Cardiac muscle cell (in vitro differentiated cells and primary cell): ENCODE measurements around the gene TMEM150C. TPM values are rescaled to one million over a fixed set of nuclear protein-coding genes. Genes with fewer than 3 reads are reported as not detected.

Experiments
- DNase-seq, 2 donors: peaks; one replicate each; pipeline versions ENCODE4 v3.0.0 to v3.0.0-alpha.2; 2010 to 2017; ENCODE audit warnings: low read depth in 1 of 2, low spot score in 1 of 2
- H3K27ac ChIP-seq: fragments of 200-600 bp; sonication (generic); 2 replicates; pipeline ENCODE4 v1.5.1; 2016
- H3K27me3 ChIP-seq: fragments of 200-600 bp; sonication (generic); 2 replicates; pipeline ENCODE4 v1.6.0; 2016; ENCODE audit warnings: control low read depth
- H3K36me3 ChIP-seq: fragments of 200-600 bp; sonication (generic); 2 replicates; pipeline ENCODE4 v1.5.1; 2016; ENCODE audit warnings: control low read depth
- H3K4me1 ChIP-seq: fragments of 200-600 bp; sonication (generic); 2 replicates; pipeline ENCODE4 v1.8.1; 2017; ENCODE audit warnings: low read depth, mild to moderate bottlenecking, mixed run types
- H3K4me3 ChIP-seq: fragments of 200-600 bp; sonication (generic); 2 replicates; pipeline ENCODE4 v1.5.1; 2016; ENCODE audit warnings: mild to moderate bottlenecking
- H3K9me3 ChIP-seq: fragments of 200-600 bp; sonication (generic); 2 replicates; pipeline ENCODE4 v1.5.1; 2017; ENCODE audit warnings: low read depth, mild to moderate bottlenecking, control low read depth
- polyA plus RNA-seq: library from polyadenylated mRNA; unstranded; fragments of >200 nt; fragmentation: Nextera tagmentation; extraction: Ambion mirVana; gene quantifications from 2 replicates; pipeline ENCODE4 v1.2.1, GENCODE V29; 2016
- total RNA-seq: library from RNA; depleted of rRNA; stranded (reverse); fragments of >200 nt; gene quantifications from 2 replicates; pipeline ENCODE4 v1.2.3, GENCODE V29; 2016
- TF ChIP-seq, protein P1 (sequence below): IDR thresholded peaks from 2 replicates; pipeline ENCODE4 v1.5.1; 2012; ENCODE audit warnings: low read depth, mild to moderate bottlenecking, low read length

TMEM150C gene
- total and polyA plus RNA-seq, 2 experiments from 2014 or later = 5.1 to 5.3 TPM

DNA sequence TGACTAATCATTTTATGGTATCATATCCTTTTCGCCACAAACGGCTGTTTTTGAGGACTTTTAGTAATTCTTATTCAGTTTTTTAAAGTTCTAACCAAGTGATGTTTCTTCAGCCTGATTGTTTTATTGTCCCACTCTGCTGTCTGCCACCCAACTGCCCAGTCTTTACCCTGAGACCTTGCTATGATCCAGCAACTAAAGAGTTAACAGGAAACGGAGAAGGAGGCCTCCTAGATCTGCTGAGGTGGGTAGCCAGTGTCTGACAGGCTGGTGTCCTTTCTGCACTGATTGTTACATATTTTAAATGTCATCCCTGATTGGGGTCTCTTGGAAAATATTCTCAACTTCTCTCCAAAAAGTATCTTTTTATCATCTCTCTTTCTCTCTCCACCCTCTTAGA lies 7.9 kb upstream of the TMEM150C start:
- Histone ChIP-seq H3K36me3 (no peaks in the 10 kb centered on the region), H3K4me1 (no peaks in the 10 kb centered on the region), H3K27ac (no peak overlapping the region), H3K27me3 (no peaks in the 10 kb centered on the region), H3K4me3 (no peak overlapping the region), H3K9me3 (no peaks in the 10 kb centered on the region)
- TF ChIP-seq, protein P1, sequence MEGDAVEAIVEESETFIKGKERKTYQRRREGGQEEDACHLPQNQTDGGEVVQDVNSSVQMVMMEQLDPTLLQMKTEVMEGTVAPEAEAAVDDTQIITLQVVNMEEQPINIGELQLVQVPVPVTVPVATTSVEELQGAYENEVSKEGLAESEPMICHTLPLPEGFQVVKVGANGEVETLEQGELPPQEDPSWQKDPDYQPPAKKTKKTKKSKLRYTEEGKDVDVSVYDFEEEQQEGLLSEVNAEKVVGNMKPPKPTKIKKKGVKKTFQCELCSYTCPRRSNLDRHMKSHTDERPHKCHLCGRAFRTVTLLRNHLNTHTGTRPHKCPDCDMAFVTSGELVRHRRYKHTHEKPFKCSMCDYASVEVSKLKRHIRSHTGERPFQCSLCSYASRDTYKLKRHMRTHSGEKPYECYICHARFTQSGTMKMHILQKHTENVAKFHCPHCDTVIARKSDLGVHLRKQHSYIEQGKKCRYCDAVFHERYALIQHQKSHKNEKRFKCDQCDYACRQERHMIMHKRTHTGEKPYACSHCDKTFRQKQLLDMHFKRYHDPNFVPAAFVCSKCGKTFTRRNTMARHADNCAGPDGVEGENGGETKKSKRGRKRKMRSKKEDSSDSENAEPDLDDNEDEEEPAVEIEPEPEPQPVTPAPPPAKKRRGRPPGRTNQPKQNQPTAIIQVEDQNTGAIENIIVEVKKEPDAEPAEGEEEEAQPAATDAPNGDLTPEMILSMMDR = no peak
- DNase-seq = no peak

DNA sequence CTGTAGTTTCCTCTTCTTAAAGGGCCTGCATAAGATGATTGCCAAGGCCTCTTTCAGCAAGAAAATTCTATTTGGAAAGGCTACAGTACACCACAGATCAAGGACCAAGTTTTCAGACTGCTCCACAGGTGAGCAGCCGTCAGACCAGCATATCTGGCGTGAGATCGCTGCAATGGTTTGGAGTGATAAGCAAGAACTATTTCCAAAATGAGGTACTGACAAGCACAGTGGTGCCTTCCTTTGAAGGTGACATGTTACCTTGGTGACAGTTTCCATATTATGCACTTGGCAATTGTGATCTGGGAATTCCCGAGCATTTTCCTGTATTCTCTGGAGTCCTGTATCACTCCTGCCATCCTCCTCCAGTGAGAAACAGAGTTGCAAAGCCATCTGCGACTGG lies 7.3 kb upstream of the TMEM150C start:
- DNase-seq = no peak
- H3K27me3 ChIP-seq = no peaks in the 10 kb centered on the region
- H3K27ac ChIP-seq = no peak overlapping the region
- H3K36me3 ChIP-seq = no peaks in the 10 kb centered on the region
- no peaks in the 10 kb centered on the region for H3K4me1 ChIP-seq
- TF ChIP-seq, protein P1 = no peak
- no peak overlapping the region for H3K4me3 ChIP-seq
- no peaks in the 10 kb centered on the region for H3K9me3 ChIP-seq

DNA sequence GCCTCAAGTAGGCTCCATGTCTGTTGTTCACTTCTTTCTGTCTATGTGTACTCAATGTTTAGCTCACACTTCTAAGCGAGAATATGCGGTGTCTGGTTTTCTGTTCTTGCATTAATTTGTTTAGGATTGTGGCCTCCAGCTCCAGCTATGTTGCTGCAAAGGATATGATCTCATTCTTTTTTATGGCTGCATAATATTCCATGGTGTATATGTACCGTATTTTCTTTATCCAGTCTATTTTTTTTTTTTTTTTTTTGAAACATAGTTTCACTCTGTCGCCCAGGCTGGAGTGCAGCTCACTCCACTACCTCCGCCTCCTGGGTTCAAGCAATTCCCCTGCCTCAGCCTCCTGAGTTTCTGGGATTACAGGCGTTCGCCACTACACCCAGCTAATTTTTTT lies 5.7 kb upstream of the TMEM150C start:
- TF ChIP-seq, protein P1 = no peak
- Histone ChIP-seq H3K36me3 (no peaks in the 10 kb centered on the region), H3K27ac (no peak overlapping the region), H3K9me3 (no peaks in the 10 kb centered on the region), H3K4me1 (no peaks in the 10 kb centered on the region), H3K4me3 (no peak overlapping the region), H3K27me3 (no peaks in the 10 kb centered on the region)
- no peak for DNase-seq

DNA sequence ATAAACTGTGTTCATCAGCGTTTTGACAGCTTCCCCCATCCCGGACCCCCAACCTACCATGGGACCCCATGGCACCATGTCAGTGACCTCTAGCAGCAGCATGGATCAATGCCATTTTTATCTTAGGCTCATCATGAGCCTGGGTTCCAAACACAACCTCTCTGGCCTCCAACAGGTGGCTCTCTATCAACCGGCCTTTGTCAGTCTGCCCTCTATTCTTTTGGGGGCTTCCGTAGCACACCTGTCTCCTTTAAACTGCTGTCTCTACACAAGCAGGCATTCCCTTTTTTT lies 721 bp upstream of the TMEM150C start:
- Histone ChIP-seq H3K36me3 (no peaks in the 10 kb centered on the region), H3K27ac (no peak overlapping the region), H3K4me1 (peaks cover 19% of the 10 kb centered on the region), H3K4me3 (no peak overlapping the region), H3K9me3 (no peaks in the 10 kb centered on the region), H3K27me3 (no peaks in the 10 kb centered on the region)
- DNase-seq = no peak
- TF ChIP-seq, protein P1 = no peak

DNA sequence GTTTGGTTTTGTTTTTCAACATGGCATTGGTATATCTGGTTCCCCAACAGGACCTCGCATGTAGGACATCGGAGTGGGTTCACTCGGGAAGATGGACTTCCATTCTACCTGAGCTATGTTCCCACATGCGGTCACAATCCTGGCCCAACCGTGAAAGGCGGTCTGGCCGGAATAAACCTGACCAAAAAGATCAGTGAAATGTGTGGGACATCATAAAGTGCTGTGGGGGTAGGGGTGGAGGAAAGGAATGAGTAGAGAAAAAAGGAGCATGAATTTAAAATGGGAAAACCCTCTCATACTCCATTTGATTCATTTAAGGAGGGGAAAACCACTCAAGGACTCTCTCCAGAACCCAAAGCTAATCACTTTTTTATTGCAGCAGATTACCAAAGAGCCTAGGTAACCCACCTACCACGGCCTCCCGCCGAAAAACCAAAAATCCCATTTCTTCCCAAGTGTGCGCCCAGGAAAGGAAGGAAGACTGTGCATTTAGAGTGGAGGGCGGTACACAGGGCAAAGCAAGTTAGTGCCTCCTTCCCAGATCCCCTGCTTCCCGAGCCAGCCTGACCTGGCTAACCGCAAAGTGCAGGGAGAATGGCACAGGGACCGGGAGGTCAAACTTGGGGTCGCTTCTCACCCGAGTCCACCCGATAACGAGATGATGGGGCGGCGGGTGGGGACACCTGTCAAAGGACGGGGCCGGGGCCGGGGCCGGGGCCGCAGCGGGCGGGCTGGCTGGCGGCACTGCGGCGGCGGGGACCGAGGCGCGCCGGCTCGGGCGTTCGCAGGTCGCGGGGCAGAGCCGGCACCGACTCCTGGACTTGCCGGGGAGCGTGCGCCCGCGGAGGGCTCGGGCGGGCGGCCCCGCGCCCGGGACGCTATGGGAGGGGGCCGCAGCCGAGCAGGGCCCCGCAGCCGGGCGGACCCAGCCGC lies 669 bp downstream of the TMEM150C start:
- H3K4me3 ChIP-seq = peak overlapping the region; percentile 33
- TF ChIP-seq, protein P1 = no peak
- no peak for DNase-seq
- no peaks in the 10 kb centered on the region for H3K36me3 ChIP-seq
- H3K9me3 ChIP-seq = no peaks in the 10 kb centered on the region
- H3K4me1 ChIP-seq = peaks cover 19% of the 10 kb centered on the region
- H3K27me3 ChIP-seq = no peaks in the 10 kb centered on the region
- H3K27ac ChIP-seq = no peak overlapping the region
